NCI-H226 (cell line): ENCODE data around the gene CAPN11.

Experiments used
- DNase-seq: peaks from one replicate; pipeline ENCODE4 v3.0.0-alpha.2; 2015

The CAPN11 gene

GRCh38 chr6:44217332-44218143 is 58.9 kb downstream of the CAPN11 start:
- DNase-seq = no peak

GRCh38 chr6:44219053-44219814 is 60.6 kb downstream of the CAPN11 start:
- peak; percentile 54 for DNase-seq

GRCh38 chr6:44219815-44220784 is 61.5 kb downstream of the CAPN11 start:
- no peak for DNase-seq

- DNase-seq = no peak
Measured at GRCh38 chr6:44220913-44221290, 62.3 kb downstream of the CAPN11 start.

- DNase-seq = peak; percentile 80
Measured at GRCh38 chr6:44221291-44221960, 62.8 kb downstream of the CAPN11 start.

GRCh38 chr6:44221961-44222335 is 63.3 kb downstream of the CAPN11 start:
- DNase-seq = no peak

GRCh38 chr6:44222486-44223318 is 64.1 kb downstream of the CAPN11 start:
- DNase-seq = no peak

GRCh38 chr6:44223319-44224028 is 64.9 kb downstream of the CAPN11 start, which contains the start of gene SLC29A1:
TSS of gene SLC29A1 (plus strand) at chr6:44223595. CDS start at chr6:44227314, 3,719 bp downstream.
- peak; percentile 45 for DNase-seq

- no peak for DNase-seq
Measured at GRCh38 chr6:44224029-44224964, 65.7 kb downstream of the CAPN11 start.

- DNase-seq = no peak
Measured at GRCh38 chr6:44224965-44225305, 66.3 kb downstream of the CAPN11 start.

GRCh38 chr6:44225579-44226325 is 67.1 kb downstream of the CAPN11 start:
- DNase-seq = no peak

- no peak for DNase-seq
Measured at GRCh38 chr6:44226368-44227147, 67.9 kb downstream of the CAPN11 start.

- no peak for DNase-seq
Measured at GRCh38 chr6:44227148-44227793, 68.7 kb downstream of the CAPN11 start.

- no peak for DNase-seq
Measured at GRCh38 chr6:44228031-44228430, 69.4 kb downstream of the CAPN11 start.

GRCh38 chr6:44228433-44228832 is 69.8 kb downstream of the CAPN11 start:
- DNase-seq = no peak

- no peak for DNase-seq
Measured at GRCh38 chr6:44228836-44229235, 70.2 kb downstream of the CAPN11 start.

- no peak for DNase-seq
Measured at GRCh38 chr6:44229376-44230033, 70.9 kb downstream of the CAPN11 start.
